ENCODE results near the gene MBTPS1.

Gene MBTPS1

DNA sequence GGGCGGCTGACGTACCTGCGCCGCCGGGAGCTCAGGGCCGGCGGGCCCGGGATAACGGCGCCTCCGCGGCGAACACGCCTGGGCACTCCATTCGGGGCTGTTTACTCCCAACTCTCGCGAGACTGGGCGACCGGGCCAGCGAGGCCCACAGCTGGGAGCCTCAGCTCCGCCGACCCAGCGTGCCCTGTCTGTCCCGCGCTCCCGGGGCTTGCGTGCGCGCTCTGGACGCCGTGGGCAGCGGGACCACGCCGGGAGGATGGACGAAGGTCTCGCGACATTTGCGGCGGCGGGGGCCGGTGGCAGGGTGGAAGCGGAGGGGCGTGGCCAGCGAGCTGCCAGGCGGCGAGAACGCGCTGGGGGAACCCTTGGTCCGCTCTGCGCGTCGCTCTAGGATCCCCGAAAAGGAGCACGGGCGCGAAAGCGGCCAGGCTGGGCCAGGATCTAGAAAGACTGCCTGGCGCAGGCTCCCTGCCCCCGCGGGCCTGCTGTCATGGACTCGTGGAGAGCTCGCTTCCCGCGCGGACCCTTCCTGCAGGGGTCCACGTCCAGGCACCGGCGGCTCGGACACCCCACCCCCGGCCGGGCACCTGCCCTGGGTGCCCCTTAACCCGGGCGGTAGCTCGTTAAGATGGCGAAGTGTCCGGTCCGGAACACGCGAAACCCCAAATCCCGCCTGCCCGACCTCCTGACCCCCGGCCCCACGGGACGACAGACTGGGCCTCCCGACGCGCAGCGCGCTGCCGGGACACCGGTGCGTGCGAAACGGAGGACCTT, at the start of gene MBTPS1:
TSS of gene MBTPS1 (minus strand) at position 223 of the 774 bp plus-strand sequence. CDS start 15,159 bp downstream, outside the sequence.
- DNase-seq = peak; percentile 98

DNA sequence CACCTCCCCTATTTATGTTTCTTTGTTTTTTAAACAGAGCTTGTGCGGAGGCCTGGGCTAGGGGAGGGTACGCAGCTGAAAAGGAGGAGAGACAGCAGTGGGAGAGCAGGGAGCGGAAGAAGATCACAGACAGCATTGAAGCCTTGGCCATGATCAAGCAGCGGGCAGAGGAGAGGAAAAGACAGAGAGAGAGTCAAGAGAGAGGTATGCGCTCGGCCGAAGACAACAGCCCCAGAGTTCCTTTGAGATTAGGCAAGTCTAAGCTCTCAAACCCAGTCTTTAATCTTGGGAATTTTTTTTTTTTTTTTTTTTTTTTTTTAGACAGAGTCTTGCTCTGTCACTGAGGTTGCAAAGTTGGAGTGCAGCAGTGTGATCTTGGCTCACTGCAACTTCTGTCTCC, 49.0 kb upstream of the MBTPS1 start:
- no peak for DNase-seq

DNA sequence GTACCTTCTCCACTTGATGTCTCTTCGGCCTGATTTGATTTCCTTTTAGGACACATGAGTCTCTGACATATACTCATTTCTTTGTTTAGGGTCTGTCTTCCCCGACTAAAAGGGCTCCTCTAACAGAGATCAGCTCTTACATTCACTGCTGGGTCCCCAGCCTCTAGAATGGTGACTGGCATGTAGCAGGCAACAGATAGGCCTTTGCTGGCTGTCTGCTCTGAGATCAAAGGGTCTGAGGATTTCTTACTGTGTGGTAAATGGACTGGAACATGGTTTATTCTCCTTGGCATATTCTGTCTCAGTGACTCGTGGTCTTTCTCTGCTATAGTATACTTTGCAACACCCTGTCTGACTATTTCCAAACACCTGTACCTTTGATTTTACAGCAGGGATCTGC, 45.1 kb upstream of the MBTPS1 start:
- no peak for DNase-seq

DNA sequence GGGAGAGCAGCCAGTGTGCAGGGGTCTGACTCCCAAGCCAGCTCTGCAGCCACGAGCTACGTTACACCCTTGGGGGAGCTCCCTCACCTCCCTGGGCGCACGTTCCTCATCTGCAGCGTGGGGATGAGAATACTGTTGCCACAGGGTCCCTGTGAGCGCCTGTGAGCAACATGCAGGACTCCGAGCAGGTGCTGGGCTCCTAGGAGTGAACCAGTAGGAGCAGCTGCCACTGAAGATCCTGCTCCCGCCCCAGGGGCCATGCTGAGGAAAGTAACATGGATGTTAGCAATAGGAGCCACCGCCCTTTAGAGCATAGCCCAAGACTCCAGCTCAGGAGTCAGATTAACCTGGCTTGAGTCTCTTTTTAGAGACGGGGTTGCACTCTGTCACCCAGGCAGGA, 44.3 kb upstream of the MBTPS1 start:
- DNase-seq = no peak

DNA sequence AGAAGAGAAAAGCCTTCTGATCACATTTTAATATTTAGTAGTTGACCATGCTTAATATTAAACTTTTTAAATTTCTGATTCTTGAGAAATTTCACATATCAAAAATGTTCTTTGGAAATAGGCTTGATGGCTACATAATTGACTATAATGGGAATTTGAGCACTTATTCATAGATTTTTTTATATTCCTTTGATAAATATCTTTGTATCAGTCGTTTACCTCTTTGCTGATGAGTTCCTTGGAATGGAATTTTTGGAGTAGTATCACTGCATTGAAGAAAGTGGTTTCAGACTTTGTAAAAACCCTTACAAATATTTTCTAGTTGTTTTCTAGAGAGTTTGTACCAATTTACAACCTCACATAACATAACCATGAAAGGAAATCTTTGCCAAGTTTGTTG, 43.1 kb upstream of the MBTPS1 start:
- DNase-seq = no peak

DNA sequence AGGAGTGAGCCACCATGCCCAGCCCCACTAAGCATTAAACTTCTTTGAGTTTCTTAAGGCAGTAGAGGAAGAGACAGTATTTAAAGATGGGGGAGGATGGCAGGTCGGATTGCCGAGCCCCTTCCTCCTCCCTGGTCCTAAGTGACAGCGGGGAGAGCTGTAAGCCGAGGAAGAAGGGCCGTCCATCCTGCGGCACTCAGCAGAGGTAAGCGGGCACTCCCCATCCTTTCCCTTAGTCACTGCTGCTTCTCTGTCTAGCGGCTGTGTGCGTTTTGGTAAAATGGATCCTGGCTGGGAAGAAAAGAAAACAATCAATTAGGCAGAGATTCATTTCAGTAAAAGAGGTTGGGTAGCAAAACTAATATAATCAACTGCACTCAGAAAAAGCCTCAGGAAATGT, 42.3 kb upstream of the MBTPS1 start:
- no peak for DNase-seq

DNA sequence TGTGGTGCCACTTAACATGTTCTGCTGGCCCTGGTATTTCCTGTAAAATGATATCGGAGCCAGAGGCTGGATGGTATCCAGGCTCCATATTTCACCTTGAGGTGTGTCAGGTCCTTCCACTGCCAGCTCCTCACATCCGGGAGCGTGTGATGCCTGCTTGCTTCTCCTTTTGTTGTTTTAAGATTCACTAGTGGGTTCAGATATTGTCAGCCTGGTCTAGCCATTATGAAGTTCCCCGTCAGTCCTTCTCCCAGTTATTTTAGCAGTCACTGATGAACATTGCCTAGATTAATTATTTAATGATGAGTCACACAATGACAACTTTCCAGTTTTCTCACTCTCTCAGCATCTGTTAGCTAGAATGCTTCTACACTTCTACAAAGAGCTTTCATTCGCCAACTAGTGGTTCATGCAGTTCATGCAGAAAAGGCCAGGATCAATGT, 39.6 kb upstream of the MBTPS1 start:
- DNase-seq = peak; percentile 18

DNA sequence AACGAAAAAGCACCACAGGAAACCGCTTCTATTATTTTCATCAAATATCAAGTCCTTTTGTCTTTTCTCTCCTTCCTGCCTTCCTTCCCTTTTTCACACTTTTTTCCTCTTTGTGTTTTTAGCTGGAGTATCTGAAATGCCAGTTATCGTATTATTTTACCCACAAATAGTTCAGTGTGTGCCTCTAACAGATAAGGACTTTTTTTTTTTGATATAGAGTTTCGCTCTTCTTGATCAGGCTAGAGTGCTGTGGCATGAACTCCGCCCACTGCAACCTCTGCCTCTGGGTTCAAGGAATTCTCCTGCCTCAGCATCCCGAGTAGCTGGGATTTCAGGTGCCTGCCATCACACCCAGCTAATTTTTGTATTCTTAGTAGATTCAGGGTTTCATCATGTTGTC, 39.0 kb upstream of the MBTPS1 start:
- no peak for DNase-seq

DNA sequence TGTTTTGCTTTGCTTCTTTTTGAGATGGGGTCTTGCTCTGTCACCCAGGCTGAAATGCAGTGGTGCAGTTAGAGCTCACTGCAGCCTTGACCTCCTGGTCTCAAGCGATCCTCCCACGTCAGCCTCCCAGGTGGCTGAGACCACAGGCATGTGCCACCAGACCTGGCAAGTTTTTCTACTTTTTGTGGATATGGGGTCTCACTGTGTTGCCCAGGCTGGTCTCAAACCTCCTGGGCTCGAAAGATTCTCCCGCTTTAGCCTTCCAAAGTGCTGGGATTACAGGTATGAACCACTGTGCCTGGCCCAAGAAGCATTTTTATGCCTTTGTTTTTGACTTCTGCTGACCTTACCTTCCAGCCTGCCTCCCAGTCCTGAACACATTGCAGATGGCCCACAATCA, 38.5 kb upstream of the MBTPS1 start:
- DNase-seq = no peak

DNA sequence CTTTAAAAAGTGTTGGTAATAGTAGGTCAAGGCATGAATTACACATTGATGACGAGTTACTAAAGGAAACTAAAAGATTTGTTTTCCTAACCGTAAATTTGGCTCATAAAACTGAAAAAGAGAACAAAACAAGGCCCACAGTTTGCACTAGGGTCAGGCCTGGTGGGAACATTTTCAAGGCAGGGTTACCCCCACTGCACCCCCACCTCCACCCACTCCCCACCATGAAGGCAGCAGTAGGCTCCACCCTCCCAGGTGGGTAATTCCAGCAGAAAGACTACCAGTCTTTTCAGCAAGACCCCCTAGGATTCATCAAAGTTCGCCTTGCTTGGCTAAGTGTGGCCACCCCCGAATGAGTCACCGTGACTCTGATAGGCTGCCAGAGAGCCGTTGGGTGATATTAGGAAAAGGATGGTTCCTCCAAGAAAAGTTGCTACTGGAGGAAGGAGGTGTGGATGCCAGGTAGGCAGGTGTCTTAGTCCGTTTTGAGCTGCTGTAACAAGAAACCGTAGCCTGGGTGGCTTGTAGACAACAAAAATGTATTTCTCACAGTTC, 37.0 kb upstream of the MBTPS1 start:
- no peak for DNase-seq

DNA sequence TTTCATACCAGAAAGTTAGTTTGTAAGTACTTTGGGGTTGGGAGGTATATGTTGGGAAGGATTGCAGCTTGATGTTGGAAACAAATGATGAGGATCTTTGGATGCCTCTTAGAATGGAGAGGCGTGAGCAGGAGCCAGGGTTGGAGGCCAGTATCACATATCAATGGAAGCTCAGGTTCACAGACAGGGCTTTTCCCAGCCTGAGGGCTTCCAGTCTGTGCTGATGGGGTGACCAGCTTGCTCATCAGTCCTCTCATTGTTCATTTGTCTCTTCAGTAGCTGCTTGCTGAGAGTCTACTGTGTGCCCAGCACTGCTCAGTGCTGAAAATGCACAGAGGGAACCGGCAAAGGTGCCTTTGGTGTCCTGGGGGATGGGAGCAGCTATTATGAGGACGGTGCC, 34.2 kb upstream of the MBTPS1 start:
- no peak for DNase-seq

DNA sequence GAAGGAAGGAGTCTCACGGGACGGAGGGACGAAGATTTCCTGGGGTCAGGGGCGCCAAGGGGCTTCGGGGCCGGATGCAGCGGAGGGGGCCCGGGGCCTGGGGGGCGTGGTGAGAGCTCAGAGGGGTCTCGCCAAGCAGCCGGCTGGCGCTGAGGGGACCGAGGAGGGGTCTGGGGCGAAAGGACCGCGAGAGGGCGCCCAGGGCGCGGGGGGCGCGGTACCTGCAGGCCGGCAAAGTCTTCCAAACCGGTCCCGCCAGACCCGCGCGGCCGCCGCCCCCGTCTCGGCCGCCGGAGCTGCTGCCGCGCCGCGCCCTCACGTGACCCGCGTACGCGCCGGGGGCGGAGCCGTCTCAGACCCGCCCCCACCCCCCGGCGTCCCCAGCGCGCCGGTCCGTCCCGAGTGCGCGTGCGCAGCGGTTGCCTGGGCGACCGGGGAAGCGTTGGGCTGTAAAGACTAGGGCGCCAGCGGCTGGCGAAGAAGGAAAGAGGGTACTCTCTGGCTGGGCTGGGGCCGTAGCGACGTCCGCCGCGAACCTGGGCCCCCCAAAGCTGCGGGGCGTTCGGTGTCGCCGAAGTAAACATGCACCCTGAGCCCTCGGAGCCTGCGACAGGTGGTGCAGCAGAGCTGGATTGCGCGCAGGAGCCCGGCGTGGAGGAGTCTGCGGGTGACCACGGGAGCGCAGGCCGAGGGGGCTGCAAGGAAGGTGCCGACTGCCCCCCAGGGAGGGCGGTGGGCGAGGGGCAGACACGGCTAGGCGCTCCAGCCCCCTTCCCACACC, 28.3 kb upstream of the MBTPS1 start, which contains the start of the genes DNAAF1 and HSDL1:
TSS of gene DNAAF1 (plus strand) at position 450 of the 781 bp plus-strand sequence. CDS start at position 583, 133 bp downstream.
TSS of gene HSDL1 (minus strand) at position 319 of the 781 bp plus-strand sequence. CDS start 13,856 bp downstream, outside the sequence.
- peak; percentile 80 for DNase-seq

DNA sequence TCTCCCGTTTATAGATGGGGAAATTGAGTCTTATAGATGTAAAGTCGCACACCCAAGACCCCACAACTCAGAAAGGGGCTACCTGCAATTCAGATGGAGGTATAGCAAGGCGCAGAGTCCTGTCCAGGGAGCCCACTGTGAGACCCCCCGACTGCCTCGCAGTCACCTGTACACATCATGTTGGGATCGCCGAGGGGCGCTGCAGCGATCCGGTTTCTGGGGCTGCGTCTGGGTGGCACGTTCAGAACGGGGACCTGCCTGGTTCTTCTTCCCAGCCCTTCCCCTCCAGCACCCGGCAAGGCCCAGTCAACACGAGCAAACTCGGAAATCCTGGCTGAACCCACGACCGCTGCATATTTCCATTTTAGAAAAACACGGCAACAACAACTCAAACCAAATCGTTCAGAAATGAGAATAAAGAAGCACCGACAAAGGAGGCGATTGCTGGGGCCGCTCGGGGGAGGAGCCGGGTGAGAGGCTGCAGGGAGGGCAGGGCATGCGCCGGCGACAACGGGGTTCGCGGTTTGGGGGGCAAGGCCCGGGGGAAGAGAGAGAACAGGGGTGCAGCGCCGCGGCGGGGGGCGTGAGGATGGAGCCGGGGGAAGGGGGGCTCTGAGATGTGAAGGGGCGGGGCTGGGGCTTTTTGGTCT, 27.6 kb upstream of the MBTPS1 start:
- no peak for DNase-seq

DNA sequence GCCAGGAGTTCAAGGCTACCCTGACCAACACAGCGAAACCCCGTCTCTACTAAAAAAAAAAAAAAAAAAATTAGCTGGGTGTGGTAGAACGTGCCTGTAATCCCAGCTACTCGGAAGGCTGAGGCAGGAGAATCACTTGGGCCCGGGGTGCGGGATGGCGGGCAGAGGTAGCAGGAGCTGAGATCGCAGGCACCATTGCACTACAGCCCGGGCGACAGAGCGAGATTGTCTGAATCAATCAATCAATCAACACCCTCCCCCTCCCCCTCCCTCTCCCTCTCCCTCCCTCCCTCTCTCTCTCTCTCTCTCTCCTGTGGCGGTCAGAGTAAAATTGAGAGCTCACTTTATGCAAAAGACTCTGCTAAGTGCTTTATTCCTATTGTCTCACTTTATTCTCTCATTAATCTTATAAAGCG, 27.1 kb upstream of the MBTPS1 start:
- no peak for DNase-seq

DNA sequence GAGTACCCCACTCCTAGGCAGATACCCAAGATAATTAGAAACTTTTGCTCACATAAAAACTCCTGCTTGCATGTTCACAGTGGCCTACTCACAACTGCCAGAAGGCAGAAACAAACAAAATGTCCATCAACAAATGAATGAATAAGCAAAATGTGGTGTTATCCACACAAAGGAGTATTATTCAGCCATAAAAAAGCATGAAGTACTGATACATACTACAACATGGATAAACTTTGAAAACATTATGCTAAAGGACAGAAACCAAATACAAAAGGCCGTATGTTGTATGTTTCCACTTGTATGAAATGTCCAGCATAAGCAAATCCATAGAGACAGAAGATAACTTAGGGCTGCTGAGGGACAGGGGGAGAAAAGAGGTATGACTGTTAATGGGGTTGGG, 26.3 kb upstream of the MBTPS1 start:
- no peak for DNase-seq

DNA sequence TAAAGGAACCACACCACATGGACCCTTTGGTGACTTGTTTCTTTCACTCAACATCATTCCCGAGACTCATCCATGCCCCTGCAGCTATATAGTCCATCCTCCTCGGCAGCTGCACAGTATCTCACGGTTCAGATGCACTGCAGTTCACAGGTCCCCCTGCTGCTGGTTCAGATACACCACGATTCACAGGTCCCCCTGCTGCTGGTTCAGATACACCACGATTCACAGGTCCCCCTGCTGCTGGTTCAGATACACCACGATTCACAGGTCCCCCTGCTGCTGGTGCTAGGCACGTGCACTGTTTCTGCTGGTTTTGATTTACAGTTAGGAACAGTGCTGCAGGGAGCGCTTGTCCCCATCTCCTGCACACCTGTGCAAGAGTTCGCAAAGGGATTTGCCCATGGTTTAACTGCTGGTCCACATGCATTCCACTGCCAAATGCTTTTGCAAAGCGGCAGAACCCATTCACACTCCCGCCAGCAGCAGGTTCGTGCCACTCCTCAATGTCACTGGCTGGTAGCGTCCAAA, 24.5 kb upstream of the MBTPS1 start:
- DNase-seq = no peak

DNA sequence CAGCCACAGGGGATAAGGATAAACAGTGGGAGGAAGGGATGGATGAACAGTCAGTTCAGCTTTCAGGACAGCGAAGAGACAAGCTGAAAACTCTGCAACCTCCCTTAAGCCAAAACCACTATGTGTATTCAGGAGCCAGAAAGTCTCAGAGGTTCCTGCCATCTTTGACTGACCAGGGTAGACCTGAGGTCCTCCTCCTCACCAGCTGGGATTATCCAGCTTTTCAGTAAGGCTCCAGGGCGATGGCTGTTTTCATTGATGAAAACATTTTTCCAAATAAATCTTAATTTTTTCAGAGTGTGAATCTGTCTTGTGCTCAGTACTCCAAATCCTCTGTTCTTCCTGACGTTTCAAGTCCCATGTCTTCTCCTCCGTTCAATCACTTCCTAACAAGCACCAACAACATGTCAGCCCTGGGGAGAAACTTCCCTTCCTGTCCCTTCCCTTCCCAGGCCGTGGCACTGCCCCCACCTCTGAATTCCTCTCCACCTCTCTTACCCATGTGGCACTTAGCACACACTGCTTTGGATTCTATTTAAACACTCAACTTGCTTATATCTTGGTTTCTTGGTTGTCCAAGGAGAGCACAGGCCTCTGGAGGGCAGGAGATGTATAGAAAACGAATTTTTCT, 23.0 kb upstream of the MBTPS1 start:
- no peak for DNase-seq

DNA sequence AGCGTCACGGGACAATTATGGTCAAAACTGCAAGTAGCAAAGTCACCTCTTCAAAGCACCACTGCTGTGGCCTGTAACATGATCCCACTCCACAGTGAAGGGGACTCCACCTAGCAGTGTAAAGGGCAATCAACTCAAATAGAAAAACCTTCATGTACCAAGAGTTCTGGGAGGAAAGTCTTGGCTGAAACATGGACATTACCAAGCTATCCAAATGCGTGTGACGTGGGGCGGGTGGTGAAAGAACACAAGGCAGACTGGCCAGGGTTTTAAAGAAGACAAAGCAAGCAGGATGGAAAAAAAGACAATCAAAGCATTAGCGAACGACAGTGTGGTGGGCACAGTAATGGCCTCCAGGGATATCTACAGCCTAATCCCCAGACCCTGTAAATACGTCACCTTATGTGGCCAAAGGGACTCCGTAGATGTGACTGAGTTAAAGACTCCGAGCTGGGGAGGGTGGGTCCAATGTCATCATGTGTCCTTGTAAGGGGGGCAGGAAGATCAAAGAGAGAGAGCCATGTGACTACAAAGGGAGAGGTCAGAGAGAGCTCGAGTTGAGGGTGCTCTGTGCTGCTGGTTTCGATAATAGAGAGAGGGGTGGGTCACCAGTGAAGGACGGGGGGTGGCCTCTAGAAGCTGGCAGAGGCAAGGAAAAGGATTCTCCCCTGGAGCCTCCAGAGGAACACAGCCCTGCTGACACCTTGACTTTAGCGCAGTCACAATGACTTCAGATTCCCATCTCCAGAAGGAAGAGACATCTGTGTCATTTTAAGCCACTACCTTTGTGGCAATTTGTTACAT, 22.3 kb upstream of the MBTPS1 start:
- DNase-seq = no peak

DNA sequence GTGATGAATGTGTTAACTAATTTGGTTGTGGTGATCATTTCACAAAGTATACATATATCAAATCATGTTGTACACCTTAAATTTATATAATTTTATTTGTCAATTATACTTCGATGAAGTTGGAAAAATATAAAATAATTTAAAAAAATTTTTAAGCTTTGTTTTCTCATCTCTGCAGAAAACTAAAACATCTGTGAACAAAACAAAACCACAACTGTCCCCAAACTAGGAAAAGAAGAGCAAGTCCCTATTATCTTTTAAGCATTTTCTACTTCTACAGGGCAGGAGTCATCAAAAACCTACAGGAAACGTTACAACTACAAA, 21.7 kb upstream of the MBTPS1 start:
- DNase-seq = no peak

DNA sequence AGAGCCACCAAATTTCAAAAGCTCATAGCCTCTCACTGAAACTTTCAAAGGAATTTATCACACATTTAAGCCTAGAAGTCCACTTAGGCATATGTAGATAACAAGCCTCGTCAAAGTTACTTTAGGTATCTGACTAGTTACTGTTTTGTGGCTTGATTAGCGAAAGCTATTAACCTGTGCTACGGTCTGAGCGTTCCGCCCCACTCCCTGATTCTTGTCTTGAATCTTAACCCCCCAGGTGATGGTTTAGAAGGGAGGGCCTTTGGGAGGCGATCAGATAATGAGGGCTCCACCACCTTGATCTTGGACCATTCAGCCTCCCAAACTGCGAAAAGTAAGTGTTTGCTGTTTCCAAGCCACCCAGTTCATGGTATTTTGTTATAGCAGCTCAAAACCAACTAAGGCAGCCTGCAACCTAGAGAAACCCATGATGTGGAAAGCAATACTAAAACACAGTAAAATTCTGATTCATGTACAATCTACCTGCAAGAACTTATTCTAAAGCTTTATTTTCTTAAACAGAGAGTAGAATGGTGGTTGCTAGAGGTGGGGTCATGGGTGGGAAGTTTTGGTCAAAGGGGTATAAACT, 21.1 kb upstream of the MBTPS1 start:
- DNase-seq = no peak

DNA sequence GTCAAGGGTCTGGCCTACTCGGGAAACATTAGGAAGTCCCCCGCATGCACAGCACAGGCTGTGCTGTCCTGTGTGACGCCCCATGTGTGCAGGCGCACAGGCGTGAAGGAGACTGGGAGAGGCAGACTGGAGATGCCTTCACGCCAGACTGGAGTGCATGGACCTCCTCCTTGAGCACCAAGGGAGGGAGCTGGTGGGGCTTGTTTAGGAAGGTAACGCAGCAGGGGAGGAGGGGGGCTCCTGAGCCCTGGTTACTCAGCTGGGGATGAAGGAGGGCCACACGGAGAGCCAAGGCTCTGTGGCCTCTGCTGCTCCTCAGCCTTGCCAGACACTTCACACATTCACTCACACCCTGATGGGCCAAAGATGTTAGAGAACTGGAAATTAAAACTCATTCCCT, 20.5 kb upstream of the MBTPS1 start:
- no peak for DNase-seq
